DND-41 (cell line): ENCODE measurements around the gene WTAP.

Experiments used
- EZH2 ChIP-seq: IDR thresholded peaks from 3 replicates; pipeline ENCODE4 v1.6.1; 2012; ENCODE audit warnings: borderline replicate concordance, low read depth, mild to moderate bottlenecking, moderate library complexity, low read length, inconsistent platforms; ENCODE audit not compliant: severe bottlenecking
- TF ChIP-seq, protein P1 (sequence below): IDR thresholded peaks from 2 replicates; pipeline ENCODE4 v1.5.1; 2012; ENCODE audit warnings: borderline replicate concordance, low read length, moderate library complexity, mild to moderate bottlenecking; ENCODE audit not compliant: poor library complexity, severe bottlenecking; ENCODE audit errors: extremely low read depth

DNA sequence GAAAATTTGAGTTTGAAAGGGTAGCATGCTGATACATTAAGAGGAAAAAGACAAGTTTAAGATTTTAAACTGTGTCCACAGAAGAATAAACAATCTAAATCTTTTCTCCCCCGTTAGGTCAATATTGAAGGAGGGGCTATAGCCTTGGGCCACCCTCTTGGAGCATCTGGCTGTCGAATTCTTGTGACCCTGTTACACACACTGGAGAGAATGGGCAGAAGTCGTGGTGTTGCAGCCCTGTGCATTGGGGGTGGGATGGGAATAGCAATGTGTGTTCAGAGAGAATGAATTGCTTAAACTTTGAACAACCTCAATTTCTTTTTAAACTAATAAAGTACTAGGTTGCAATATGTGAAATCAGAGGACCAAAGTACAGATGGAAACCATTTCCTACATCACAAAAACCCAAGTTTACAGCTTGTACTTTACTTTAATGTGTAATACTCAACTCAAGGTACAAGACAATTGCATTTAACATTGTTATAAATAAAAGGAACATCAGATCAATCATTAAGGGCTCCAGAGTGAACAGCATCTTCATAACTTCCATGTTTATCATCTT is 51.3 kb downstream of the WTAP start:
- TF ChIP-seq, protein P1, sequence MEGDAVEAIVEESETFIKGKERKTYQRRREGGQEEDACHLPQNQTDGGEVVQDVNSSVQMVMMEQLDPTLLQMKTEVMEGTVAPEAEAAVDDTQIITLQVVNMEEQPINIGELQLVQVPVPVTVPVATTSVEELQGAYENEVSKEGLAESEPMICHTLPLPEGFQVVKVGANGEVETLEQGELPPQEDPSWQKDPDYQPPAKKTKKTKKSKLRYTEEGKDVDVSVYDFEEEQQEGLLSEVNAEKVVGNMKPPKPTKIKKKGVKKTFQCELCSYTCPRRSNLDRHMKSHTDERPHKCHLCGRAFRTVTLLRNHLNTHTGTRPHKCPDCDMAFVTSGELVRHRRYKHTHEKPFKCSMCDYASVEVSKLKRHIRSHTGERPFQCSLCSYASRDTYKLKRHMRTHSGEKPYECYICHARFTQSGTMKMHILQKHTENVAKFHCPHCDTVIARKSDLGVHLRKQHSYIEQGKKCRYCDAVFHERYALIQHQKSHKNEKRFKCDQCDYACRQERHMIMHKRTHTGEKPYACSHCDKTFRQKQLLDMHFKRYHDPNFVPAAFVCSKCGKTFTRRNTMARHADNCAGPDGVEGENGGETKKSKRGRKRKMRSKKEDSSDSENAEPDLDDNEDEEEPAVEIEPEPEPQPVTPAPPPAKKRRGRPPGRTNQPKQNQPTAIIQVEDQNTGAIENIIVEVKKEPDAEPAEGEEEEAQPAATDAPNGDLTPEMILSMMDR: no peak
- no peak for TF ChIP-seq EZH2
